GM19438 (cell line): ENCODE data around the gene SERPINB3.
"Not testable (repeated sequence)": the region's sequence is repeated elsewhere in the genome, so short reads cannot be mapped to it uniquely, and the experiment has no call there.

ENCODE experiments used
- ATAC-seq: cut with Tn5 transposase; IDR thresholded peaks from one replicate; pipeline ENCODE4 v1.9.1; 2021; ENCODE audit warnings: low read depth; ENCODE audit not compliant: unreplicated experiment

SERPINB3 gene

DNA sequence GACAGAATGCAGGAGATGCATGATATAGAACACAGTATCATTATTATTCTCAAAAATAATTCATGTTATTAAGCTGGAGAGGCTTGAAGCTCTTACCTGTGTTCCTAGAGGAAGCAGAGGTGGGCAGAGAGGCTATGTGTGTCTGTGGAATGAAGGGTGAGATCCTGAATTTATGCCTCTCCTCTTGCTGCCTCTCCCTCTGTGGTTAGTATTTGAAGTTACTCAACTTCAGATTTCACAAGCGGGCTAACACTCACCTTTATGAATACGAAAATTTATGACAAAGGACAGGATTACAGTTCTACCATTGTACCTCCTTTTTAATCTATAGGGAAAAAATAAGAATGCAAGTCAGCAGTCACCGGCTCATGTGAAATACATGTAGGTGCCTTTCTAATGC lies at the start of gene SERPINB3:
Gene SERPINB3, minus strand, starts transcription at position 144 of the 400 bp plus-strand sequence. CDS start 677 bp downstream, outside the sequence.
- ATAC-seq = not testable (repeated sequence)

DNA sequence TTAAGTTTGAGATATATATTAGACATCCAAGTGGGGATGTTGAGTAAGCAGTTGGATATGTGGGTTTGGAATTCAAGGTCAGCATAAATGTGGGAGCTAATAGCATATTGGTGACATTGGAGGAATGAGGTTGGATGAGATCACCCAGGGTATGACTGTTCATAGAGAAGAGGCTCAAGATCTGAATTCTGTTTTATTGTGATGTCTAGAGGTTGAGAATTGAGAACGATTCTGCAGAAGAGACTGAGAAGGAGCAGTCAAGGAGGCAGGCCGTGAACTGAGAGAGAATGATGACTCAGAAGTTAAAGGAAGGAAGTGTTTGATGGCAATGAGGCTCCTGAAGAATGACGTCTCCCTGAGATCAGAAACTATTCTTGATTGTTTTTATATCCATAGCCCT lies 47.0 kb upstream of the SERPINB3 start:
- no peak for ATAC-seq

DNA sequence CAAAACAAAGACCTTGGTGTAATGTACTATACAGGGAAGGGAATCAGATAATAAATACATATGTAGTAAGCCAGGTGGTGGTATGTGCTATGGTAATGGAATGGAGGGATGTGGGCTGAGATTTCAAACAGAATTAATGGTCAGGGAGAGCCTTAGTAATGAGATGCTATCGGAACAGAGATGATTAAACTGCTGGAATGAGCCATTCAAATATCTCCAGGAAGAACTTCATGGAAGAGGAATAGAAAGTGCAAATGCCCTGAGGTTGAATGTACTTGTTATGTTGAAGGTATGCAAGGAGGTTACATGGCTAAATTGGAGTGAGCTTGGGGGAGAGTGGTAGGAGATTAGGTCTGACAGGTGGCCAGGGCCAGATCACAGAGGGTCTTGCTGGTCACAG lies 46.1 kb upstream of the SERPINB3 start:
- ATAC-seq = no peak

DNA sequence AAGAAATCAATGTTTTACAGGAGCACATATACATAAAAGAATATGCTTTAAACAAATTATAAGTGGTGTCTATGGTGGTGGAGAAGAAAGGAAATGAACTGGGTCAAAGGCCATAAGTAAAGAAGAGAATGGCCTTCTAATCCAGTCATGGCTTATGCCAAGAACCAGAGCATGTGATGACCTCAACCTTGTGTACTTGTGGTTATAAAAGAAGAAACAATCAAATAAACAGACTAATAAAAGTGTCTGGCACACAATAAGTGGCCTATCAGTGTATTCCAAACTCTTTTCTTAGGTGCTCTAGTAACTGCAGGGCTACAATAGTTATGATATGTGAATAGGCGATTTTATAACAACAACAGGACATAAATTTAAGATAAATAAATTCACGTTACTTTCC lies 43.7 kb upstream of the SERPINB3 start:
- ATAC-seq = no peak

DNA sequence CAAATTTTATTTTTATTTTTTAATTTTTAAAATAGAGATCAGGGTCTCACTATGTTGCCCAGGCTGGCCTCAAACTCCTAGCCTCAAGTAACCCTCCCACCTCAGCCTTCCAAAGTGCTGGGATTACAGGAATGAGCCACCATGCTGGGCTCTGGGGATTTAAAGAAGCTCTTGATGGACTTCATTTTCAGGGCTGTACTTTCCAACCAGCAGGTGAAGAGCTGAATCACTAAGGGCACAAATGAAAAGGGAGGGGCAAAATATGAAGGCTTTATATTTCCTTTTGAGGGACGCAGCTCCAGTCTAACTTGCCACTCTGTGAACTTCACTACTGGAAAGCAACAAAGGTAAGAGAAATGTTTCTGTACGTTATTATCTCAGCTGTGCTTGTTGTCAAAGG lies 41.0 kb upstream of the SERPINB3 start, which contains the start of gene SERPINB11:
Gene SERPINB11, plus strand, starts transcription at position 301 of the 400 bp plus-strand sequence. CDS start 7,234 bp downstream, outside the sequence.
- no peak for ATAC-seq

DNA sequence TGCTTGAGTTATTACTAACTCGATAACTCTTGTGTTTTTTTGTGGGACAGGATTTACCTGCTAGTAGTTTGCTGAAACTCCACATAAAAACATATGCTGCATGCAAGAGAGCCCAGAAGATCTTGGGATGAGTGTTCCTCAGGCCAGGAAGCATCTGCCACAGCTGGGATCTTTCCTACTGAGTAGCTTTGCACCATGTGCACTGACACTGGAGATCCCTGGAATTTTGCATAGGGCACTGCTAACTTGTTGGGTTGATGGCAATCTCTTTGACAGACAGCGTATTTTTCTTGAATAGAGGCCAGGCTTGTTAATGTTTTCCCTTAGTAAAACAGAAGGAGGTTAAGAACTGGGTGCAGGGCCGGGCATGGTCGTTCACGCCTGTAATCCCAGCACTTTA lies 40.3 kb upstream of the SERPINB3 start:
- no peak for ATAC-seq

DNA sequence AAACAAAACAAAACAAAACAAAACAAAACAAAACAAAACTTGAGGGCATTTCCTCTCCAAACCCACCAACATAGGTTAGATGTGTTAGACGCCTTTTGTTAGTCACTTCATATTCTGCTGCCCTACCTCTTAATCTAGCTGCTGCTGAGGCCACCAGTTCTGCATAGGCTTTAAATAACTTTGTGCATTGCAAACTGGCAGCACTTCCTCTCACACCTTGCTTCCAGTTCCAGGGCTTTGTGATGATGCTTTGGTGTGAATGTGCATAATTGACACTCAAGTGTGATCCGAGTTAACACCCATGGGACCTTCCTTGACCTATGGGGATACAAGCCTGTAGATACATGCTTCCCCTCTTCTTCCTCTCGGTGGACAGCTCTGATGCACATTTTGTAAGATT lies 38.8 kb upstream of the SERPINB3 start:
- ATAC-seq = no peak

DNA sequence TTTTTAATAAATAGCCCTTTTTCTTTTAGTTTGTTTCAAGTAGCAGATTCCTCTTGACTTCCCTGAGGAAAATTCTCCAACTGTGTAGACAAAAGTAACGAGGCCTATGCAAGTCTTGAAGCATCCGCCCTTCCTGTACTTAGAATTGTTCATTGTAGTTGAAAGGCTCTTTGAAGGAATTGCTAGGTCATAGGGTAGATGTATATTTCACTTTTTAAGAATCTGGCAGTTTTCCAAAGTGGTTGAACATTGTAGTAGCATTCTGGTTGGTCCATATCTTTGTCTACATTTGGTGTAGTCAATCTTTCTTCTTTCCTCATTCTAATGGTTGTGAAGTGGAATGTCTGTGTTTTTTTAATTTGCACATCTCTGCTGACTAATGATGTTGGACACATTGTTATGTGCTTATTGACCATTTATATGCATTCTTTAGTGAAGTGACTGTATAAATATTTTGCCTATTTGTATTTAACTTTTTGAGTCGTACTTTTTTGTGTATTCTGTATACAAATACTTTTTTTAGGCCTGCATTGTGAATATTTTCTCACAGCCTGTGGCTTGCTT lies 35.5 kb upstream of the SERPINB3 start:
- no peak for ATAC-seq

DNA sequence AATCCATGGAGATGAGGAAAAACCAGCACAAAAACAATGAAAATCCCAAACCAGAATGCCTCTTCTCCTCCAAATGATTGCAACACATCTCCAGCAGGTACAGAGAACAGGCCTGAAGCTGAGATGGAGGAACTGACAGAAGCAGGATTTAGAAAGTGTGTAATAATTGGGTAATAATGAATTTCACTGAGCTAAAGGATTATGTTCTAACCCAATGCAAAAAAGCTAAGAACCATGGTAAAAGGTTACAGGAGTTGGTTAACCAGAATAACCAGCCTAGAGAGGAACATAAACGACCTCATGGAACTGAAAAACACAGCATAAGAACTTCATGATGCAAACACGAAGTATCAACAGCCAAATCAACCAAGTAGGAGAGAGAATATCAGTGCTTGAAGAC lies 27.4 kb upstream of the SERPINB3 start:
- no peak for ATAC-seq

DNA sequence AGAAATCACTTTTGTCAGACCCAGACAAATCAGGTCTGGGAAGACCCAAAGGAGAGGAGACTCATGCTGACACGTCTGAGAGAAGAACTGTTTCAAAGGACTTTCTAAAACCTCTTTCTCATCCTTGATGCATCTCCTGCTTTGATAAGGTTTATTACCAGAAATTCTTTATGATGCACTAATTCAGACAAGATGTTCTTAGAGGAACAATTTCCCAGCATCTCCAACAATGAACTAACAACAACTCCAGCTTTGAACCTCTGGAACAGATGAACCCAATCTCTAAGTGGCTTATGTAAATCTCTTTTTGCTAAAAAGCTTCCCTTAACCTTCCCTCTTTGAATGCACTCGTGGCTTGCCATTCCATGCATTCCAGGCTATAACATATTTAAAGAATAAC lies 25.2 kb upstream of the SERPINB3 start:
- ATAC-seq = no peak

DNA sequence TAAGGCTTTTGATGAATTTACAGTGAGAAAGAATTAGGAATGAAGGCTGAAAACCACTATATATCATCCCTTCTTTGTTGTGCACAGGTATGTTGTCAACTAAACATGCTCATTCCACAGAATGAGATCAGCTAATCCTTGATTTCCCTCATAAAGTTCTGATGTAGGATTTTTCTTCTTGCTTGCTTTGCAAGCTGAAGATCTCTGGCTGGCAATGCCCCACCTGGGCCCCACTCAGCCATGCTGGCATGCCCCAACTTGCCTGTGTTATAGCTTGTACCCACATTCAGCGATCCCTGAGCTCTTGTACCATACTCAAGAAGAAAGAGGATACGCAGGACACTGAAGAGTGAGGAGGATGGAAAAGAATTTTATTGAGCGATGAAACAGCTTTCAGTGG lies 23.0 kb upstream of the SERPINB3 start:
- no peak for ATAC-seq

DNA sequence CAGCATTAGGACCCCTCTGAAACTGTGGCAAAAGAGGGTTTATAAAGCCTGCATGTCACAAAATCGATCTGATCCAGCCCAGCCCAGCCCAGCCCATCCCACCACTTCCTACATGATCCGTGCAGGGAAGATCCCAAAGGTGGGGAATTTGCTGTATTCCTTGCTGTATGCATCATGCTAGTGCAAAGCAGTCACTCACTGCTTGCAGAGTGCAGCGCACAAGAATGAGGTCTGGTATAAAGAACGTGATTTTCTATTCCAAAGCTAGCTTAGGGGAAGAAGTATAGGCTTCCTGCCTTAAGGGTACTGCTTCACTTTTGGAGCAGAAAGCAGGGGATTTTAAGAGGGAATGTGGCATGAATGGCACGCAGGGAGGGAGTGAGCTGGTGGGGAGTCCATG lies 22.2 kb upstream of the SERPINB3 start:
- no peak for ATAC-seq

DNA sequence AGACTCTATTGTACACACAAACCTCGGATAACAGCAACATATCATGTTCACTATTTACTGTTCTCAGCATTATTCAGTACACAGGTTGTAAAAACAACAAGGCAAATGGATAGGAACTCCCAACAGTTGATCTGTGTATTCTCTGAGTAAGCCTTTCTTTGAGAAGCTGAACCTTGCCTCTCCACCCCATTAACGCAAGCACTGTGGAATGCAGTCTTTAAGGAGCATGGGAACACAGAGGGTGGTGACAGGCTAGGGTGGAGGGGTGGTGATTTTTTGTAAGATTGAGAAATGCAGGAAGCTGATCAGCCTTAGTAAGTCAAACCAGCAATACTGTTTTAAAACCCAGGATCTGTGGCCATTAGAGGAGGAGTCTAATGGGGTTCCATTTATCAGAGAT lies 21.5 kb upstream of the SERPINB3 start:
- ATAC-seq = no peak

DNA sequence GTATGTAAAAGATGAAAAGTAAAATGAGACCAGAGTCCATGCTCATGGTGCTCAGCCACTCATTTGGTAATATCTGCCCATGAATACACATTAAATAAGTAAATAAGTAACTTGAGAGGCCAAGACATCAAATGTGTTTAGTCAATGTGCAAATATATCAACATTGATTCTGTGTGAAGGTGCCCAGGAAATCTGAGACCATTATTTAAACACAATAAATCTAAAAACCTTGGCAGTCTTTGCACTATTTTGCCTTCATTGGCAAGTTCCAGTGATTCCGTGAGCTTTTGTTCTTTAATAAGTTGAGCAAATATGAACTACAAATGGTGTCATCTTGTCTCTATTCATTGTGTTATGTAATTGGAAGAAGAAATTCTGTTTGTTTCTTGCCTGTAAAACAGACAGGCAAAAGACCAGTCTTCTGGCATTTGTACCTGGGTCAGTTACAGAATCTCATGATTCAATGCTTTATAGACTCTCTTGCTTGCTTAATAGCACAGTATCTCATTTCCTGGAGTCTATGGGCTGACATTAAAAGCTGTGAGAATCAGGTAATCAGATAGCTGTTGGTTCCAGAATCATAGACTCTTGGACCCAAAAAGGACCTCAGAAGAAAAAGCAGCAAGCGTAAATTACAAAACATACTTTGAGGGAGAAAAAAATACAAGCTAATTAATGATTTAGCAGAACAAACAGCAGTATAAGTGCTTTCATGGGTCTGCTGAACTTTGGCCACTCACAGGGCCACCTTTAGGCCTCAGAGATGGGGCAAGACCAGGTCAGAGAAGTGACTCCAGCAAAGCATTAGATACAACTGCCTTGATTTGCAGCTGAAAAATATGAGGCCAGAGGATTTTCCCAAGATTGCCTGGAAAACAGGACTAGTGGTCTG lies 20.0 kb upstream of the SERPINB3 start:
- no peak for ATAC-seq

DNA sequence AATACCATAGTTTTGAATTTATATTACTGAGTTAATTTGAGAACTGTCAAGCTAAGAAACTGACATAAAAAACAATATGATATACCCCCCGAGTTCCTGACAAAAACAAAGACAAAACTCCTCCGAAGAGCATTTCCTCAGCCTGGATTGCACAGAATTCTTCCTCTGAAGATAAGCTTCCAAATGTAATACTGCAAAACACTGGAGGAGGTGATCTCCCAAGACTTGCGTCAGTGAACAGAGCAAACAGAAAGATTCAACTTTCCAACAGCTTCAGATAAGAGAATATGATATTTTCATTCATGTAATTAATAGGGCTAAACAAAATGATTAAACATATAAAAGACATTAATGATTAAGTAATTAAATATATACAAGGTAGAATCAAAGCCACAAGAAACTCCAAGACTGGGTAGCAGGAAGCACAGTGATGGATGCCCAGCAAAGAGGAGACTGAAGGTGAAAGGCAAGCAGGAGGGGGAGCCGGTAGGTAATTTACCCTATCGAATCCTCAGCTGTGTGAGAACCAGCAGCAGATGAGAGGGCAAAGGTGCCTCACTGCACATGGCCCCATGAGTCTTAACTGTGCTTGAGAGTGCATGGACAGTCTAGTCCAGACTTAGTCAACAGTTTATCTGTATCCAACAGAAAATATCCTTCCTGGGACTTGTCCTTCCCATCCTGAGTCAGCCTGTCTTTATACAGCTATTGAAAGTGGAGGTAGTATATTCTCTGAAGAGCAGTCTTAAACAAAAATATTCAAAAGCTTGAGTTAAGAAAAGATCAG lies 18.3 kb upstream of the SERPINB3 start:
- no peak for ATAC-seq

DNA sequence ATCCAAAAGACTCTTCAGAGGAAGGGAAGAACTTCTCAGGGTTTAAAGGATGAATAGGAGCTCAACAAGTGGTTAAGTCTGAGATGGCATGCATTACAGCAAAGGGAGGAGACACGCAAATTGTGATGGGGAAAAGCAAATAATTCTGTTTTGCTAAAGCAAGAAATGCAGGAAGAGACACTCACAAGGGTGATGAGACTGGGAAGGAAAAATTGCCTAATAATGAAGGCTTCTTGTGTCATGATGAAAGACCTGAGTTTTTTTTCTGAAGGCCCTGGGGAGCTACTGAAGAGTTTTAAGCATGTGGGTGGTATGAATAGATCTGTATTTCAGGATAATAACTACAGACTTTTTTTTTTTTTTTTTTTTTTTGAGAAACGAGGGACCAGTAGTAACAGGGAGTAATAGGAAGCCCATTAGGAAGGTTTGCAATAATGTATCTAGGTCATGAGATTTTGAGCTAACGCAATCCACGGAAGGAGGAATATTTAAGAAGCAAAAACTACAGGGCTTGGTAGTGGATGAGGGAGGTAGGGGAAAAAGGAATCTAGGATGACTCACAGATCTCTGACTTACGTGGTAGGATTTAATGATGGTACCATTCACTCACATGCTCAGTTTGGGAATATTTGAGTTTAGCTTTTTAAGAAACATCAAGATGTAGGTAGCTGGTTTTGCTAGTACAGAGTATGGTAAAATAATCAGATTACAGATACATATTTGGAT lies 16.0 kb upstream of the SERPINB3 start:
- no peak for ATAC-seq

DNA sequence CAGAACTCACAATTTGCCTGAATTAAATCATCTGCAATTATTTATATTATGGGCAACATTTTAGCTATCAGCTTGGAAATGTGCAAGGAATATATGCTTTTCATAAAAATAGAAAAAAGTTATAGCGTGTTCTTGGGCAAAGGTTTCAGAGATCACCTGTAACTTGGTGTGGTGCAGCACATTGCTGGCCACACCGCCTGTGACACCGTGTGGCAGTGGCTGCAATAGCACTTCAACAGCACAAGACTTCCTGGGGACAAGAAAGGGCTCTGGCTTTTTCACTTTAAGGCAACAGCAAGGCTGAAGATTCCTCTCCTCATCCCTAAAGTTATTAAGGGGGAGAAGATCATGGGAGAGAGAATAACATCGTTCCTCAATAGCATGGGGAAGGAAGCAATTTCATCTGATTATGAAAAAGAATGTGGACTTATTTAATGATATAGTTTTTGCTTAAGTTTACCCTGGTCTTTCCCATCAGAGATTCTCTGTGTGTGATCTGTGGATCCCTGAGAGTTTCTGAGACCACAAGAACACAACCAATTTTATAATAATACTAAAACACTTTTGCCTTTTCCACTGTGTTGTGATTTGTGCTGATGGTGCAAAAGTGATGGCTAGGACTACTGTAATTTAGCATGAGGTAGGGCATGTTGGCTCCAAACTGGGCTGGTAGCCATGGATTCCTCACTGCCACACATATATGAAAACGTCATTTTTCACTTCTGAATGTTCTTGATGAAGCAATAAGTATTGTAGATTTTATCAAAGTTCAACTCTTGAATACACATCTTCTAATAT lies 15.0 kb upstream of the SERPINB3 start:
- ATAC-seq = peak; percentile 74

DNA sequence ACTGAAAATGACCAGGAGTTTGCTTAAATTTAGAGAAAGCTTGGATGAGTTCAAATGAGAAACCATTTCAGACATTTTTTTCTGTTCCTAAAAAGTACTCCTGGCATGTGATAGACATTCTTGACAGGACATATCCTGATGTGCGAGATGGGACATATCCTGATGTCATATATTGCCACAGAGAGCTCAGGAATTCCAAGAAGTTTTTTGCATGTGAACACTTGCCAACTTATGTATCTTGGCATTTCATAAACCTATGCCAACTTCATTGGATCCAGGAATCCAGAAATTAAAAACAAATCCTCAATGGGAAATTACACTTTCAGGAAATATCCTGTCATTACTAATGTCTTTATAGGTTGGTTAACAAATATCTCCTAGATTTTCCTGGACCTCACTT lies 2.9 kb upstream of the SERPINB3 start:
- no peak for ATAC-seq

DNA sequence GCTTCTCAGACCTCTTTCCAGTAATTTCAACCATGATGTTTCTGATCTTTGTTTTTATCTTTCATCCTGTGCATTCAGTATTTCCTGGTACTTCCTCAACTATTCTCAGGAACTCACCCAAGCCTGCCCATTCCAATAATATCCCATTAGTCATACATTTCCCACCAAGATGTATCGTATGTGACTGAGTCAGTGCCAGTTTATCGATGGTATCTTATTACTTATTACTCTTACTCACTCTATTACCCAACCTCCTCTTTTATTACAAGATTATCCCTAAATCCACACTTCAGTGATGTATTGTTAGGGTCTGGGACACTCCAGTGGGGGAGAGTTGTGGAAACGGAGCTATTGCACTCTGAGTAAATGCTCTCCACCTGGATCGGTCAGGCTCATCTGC lies 2.8 kb downstream of the SERPINB3 start:
- ATAC-seq = not testable (repeated sequence)

DNA sequence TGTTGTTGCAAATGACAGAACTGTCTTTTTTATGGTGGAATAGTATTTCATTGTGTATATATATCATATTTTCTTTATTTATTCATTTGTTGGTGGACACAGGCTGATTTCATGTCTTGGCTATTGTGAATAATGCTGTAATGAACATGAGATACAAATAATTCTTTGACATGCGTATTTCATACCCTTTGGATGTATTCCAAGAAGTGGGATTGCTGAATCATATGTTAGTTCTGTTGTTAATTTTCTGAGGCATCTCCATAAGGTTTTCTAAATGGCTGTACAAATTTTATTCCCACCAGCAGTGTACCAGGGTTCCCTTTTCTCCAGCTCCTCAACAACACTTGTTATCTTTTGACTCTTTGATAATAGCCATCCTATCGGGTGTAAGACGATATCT lies 11.4 kb downstream of the SERPINB3 start:
- ATAC-seq = not testable (repeated sequence)
